NCI-H2029 (cell line): ENCODE data around the gene KLK4.

Experiments
- DNase-seq: peaks from one replicate; lab custom pipeline; 2025; lab: John Stamatoyannopoulos, UW

The KLK4 gene

GRCh38 chr19:50911206-50912101 is at the start of gene KLK4:
KLK4 (minus strand) TSS chr19:50911395; CDS start chr19:50910738, 657 bp downstream.
- no peak for DNase-seq

- DNase-seq, result no peak
These were observed 48.7 kb upstream of the KLK4 start for GRCh38 chr19:50959731-50960500.

- no peak for DNase-seq
These were observed 46.4 kb upstream of the KLK4 start for GRCh38 chr19:50957587-50957986.

GRCh38 chr19:50952910-50953309 is 41.7 kb upstream of the KLK4 start, which contains the start of gene KLK5:
KLK5 (minus strand) TSS chr19:50953038; CDS start chr19:50952657, 381 bp downstream.
- DNase-seq, result no peak

- DNase-seq, result no peak
These were observed 38.7 kb upstream of the KLK4 start for GRCh38 chr19:50949861-50950260.

- DNase-seq, result no peak
These were observed 35.9 kb upstream of the KLK4 start for GRCh38 chr19:50947123-50947522.

GRCh38 chr19:50944795-50945194 is 33.6 kb upstream of the KLK4 start:
- no peak for DNase-seq

- no peak for DNase-seq
These were observed 32.1 kb upstream of the KLK4 start for GRCh38 chr19:50943074-50943828.

- no peak for DNase-seq
These were observed 28.4 kb upstream of the KLK4 start for GRCh38 chr19:50939596-50939995.

- no peak for DNase-seq
These were observed 22.4 kb upstream of the KLK4 start for GRCh38 chr19:50933640-50934039.

GRCh38 chr19:50932690-50933083 is 21.5 kb upstream of the KLK4 start:
- DNase-seq, result no peak

GRCh38 chr19:50932018-50932689 is 21.0 kb upstream of the KLK4 start:
- no peak for DNase-seq

GRCh38 chr19:50931023-50931422 is 19.8 kb upstream of the KLK4 start:
- no peak for DNase-seq

GRCh38 chr19:50928831-50929230 is 17.6 kb upstream of the KLK4 start:
- DNase-seq, result no peak

- DNase-seq, result no peak
These were observed 14.9 kb upstream of the KLK4 start for GRCh38 chr19:50926144-50926543.

- DNase-seq, result no peak
These were observed 14.5 kb upstream of the KLK4 start for GRCh38 chr19:50925734-50926133.

- DNase-seq, result no peak
These were observed 13.4 kb upstream of the KLK4 start for GRCh38 chr19:50924586-50924985.

GRCh38 chr19:50922317-50922853 is 11.2 kb upstream of the KLK4 start:
- DNase-seq, result peak; percentile 78

- no peak for DNase-seq
These were observed 10.5 kb upstream of the KLK4 start for GRCh38 chr19:50921426-50922316.

- DNase-seq, result no peak
These were observed 4.9 kb upstream of the KLK4 start for GRCh38 chr19:50916069-50916468.
